ENCODE results near the gene MKRN2OS.

Gene MKRN2OS

DNA sequence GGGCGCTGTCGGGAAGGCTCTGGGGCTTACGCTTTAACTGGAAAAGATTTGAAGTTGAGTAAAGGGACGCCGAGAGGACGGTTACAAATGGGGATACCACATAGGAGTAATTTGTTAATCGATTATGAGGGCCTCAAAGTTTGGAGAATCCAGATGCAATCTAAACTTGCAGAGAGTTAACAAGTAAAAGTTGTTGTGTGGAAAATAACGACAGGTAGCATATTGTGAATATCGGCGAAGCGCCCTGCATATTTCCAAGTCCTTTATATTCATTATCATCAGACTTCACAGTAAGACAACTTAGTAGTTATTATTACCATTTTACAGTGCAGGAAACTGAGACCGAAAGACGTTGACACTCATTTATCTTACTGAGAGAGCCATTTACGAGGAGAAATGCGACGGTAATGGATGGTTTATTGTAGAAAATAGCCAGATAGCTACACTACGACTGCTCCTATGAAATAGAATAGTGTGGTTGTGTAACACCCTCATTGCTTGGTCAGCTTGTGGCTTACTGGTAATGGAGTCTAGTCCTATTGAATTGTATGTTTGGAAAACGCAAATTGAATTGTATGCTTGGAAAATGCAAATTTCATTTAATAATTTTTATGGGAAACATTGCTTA is 12.3 kb upstream of the MKRN2OS start:
- no peak for TF ChIP-seq EZH2 (IDR thresholded peaks at IDR 0.05; ENCODE audit: borderline replicate concordance, low read depth, low read length, severe bottlenecking)
- TF ChIP-seq, protein P1, sequence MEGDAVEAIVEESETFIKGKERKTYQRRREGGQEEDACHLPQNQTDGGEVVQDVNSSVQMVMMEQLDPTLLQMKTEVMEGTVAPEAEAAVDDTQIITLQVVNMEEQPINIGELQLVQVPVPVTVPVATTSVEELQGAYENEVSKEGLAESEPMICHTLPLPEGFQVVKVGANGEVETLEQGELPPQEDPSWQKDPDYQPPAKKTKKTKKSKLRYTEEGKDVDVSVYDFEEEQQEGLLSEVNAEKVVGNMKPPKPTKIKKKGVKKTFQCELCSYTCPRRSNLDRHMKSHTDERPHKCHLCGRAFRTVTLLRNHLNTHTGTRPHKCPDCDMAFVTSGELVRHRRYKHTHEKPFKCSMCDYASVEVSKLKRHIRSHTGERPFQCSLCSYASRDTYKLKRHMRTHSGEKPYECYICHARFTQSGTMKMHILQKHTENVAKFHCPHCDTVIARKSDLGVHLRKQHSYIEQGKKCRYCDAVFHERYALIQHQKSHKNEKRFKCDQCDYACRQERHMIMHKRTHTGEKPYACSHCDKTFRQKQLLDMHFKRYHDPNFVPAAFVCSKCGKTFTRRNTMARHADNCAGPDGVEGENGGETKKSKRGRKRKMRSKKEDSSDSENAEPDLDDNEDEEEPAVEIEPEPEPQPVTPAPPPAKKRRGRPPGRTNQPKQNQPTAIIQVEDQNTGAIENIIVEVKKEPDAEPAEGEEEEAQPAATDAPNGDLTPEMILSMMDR (IDR thresholded peaks at IDR 0.05; ENCODE audit: borderline replicate concordance, extremely low read depth, low read length, poor library complexity, severe bottlenecking): no peak
- Histone ChIP-seq H3K4me1 (ENCODE audit: insufficient read depth, low read length) (peaks cover 44% of the 10 kb centered on the region), H3K9me3 (ENCODE audit: insufficient read depth, low read length, severe bottlenecking) (no peaks in the 10 kb centered on the region), H3K4me3 (ENCODE audit: low read depth in 1 of 2, low read length in 2 of 2) (peak overlapping the region; percentile 80 to 91), H3K27me3 (ENCODE audit: insufficient read depth, low read length, poor library complexity) (no peaks in the 10 kb centered on the region), H3K79me2 (ENCODE audit: insufficient read depth, low read length) (peaks cover 57% of the 10 kb centered on the region), H3K4me2 (ENCODE audit: insufficient read depth, low read length) (peak overlapping the region; percentile 76), H4K20me1 (ENCODE audit: insufficient read depth, low read length) (peaks cover 44% of the 10 kb centered on the region; the same call in 1 of the 2 replicates), H3K36me3 (ENCODE audit: insufficient read depth, low read length) (no peaks in the 10 kb centered on the region; the same call in 1 of the 2 replicates), H2AFZ (ENCODE audit: low read depth, low read length) (peak overlapping the region; percentile 89), H3K9ac (ENCODE audit: low read depth, low read length) (peak overlapping the region; percentile 91), H3K27ac (ENCODE audit: low read length) (peak overlapping the region; percentile 86)
- no peak for DNase-seq
- no peak for ATAC-seq (ENCODE audit: insufficient read depth, low read depth)

DNA sequence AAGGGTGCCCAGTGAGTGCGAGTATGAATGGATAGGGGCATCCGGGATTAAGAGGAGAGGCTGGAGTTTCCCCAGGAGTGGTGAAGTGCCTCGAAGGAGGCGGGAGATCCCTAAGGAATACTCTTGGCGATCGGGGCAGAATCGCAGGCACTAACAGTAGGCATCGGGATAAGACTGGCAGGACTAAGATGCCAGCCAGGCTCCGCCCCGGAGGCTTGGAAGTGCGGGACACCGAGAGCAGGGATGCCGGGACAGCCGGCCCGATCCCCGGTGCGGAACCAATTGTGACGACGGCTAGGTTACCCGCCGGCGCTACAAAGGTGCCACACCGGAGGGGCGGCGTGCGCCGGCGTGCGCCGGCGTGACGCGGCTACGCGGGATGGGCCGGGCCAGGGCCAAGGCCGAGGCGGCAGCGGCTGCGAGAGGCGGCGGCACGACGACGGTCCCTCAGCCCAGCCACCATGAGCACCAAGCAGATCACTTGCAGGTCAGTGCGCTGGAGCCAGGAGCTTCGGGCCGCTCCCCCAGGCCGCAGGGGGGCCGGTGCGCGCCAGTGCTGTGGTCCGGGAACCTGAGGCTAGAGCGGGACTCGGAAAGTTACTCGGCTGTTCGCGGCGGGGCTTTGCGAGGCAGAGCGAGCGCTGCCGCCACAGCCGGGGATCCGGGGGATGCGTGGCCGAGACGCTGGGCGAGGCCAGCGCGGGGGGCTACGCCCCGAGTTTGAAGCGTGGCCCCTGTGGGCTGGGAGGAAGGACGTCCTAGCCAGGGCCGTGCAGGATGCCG is 11.6 kb upstream of the MKRN2OS start, which contains the start of gene MKRN2:
Gene MKRN2 (plus strand): TSS at position 398 of the 783 bp plus-strand sequence. CDS start 64 bp downstream, at position 462.
- Histone ChIP-seq H3K4me2 (ENCODE audit: insufficient read depth, low read length) (peak within 1 kb of the TSS; percentile 76), H3K27ac (ENCODE audit: low read length) (peak within 1 kb of the TSS; percentile 86), H3K36me3 (ENCODE audit: insufficient read depth, low read length) (no peaks in the 10 kb centered on the region; the same call in 1 of the 2 replicates), H3K9ac (ENCODE audit: low read depth, low read length) (peak within 1 kb of the TSS; percentile 91), H4K20me1 (ENCODE audit: insufficient read depth, low read length) (peaks cover 37% of the 10 kb centered on the region; the same call in 1 of the 2 replicates), H3K27me3 (ENCODE audit: insufficient read depth, low read length, poor library complexity) (no peaks in the 10 kb centered on the region), H3K4me1 (ENCODE audit: insufficient read depth, low read length) (peaks cover 44% of the 10 kb centered on the region), H3K79me2 (ENCODE audit: insufficient read depth, low read length) (peaks cover 50% of the 10 kb centered on the region), H3K4me3 (ENCODE audit: low read depth in 1 of 2, low read length in 2 of 2) (peak within 1 kb of the TSS; percentile 80 to 91), H2AFZ (ENCODE audit: low read depth, low read length) (peak within 1 kb of the TSS; percentile 89), H3K9me3 (ENCODE audit: insufficient read depth, low read length, severe bottlenecking) (no peaks in the 10 kb centered on the region)
- DNase-seq (peak; percentile 86), ATAC-seq (ENCODE audit: insufficient read depth, low read depth) (peak; percentile 92)
- TF ChIP-seq, protein P1 (IDR thresholded peaks at IDR 0.05; ENCODE audit: borderline replicate concordance, extremely low read depth, low read length, poor library complexity, severe bottlenecking): no peak
- no peak for TF ChIP-seq EZH2 (IDR thresholded peaks at IDR 0.05; ENCODE audit: borderline replicate concordance, low read depth, low read length, severe bottlenecking)

DNA sequence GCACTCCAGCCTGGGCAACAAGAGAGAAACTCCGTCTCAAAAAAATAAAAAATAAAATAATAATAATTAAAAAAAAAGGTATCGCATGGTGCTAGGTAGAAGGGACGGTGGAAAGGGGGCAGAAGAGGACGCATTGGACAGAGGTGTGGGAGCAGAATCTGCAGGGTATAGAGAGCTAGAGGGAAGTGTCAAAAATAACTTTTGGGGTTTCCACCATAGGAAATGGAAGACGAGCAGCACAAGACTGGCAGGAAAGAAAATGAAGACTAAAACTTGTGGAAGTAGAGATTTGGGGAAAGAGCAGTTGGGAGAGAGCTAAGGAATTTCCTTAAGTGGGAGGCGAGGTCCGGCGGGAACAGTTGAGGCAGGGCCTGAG is 11.0 kb upstream of the MKRN2OS start:
- peaks cover 32% of the 10 kb centered on the region; the same call in 1 of the 2 replicates for H4K20me1 ChIP-seq (ENCODE audit: insufficient read depth, low read length)
- TF ChIP-seq, protein P1 (IDR thresholded peaks at IDR 0.05; ENCODE audit: borderline replicate concordance, extremely low read depth, low read length, poor library complexity, severe bottlenecking): no peak
- TF ChIP-seq EZH2 (IDR thresholded peaks at IDR 0.05; ENCODE audit: borderline replicate concordance, low read depth, low read length, severe bottlenecking): no peak
- peak overlapping the region; percentile 85 for H3K27ac ChIP-seq (ENCODE audit: low read length)
- no peaks in the 10 kb centered on the region for H3K27me3 ChIP-seq (ENCODE audit: insufficient read depth, low read length, poor library complexity)
- H3K9me3 ChIP-seq (ENCODE audit: insufficient read depth, low read length, severe bottlenecking): no peaks in the 10 kb centered on the region
- no peak for DNase-seq
- peak overlapping the region; percentile 89 for H2AFZ ChIP-seq (ENCODE audit: low read depth, low read length)
- peaks cover 44% of the 10 kb centered on the region for H3K79me2 ChIP-seq (ENCODE audit: insufficient read depth, low read length)
- H3K9ac ChIP-seq (ENCODE audit: low read depth, low read length): peak overlapping the region; percentile 91
- H3K4me3 ChIP-seq (ENCODE audit: low read depth in 1 of 2, low read length in 2 of 2): peak overlapping the region; percentile 80 to 91
- no peak for ATAC-seq (ENCODE audit: insufficient read depth, low read depth)
- H3K4me1 ChIP-seq (ENCODE audit: insufficient read depth, low read length): peaks cover 44% of the 10 kb centered on the region
- peak overlapping the region; percentile 76 for H3K4me2 ChIP-seq (ENCODE audit: insufficient read depth, low read length)
- H3K36me3 ChIP-seq (ENCODE audit: insufficient read depth, low read length): no peaks in the 10 kb centered on the region; the same call in 1 of the 2 replicates
